HL-60 (cell line): Measurements from ENCODE around the gene LRP1B.

Experiments
- CTCF ChIP-seq: IDR thresholded peaks from one replicate; pipeline ENCODE4 v1.5.1; 2011; ENCODE audit warnings: low read length, control low read depth, inconsistent platforms; ENCODE audit not compliant: insufficient read depth
- SPI1 ChIP-seq: IDR thresholded peaks from 2 replicates; pipeline ENCODE4 v1.6.1; 2012; ENCODE audit warnings: low read depth, mild to moderate bottlenecking, borderline replicate concordance

DNA sequence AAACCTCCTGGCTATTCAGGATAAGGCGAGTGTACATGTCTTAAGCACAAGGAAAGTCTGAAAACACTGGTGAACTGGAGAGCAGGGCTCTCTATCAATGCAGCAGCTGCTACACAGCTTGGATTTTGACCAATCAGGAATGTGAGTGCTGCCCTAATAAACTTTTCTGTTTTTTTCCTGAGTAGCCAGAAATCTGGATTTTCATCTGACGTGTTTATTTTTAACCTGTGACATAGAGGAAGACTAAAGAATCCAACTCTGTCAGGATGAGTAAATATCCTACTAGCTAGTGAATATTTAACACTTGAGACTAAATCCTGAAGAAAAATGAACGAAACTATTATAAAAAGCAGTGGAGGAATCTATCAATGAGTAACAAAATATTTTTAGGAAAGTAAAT is 1638.9 kb downstream of the LRP1B start:
- TF ChIP-seq CTCF (no peak), SPI1 (no peak)
